CD4-positive, alpha-beta T cell treated with Interleukin-12 subunit alpha and Interleukin-12 subunit beta, for 1 hour (primary cell): ENCODE results near the gene TXNDC5.
"Not testable (repeated sequence)": the region's sequence is repeated elsewhere in the genome, so short reads cannot be mapped to it uniquely, and the experiment has no call there.

ENCODE experiments used
- DNase-seq: peaks from one replicate; pipeline ENCODE4 v3.0.0-alpha.2; 2020

TXNDC5 gene

GRCh38 chr6:7894262-7895124 is 16.1 kb downstream of the TXNDC5 start:
- no peak for DNase-seq

- DNase-seq: no peak
Observed at GRCh38 chr6:7893342-7893741, 17.2 kb downstream of the TXNDC5 start.

- DNase-seq: not testable (repeated sequence)
Observed at GRCh38 chr6:7892367-7892766, 18.2 kb downstream of the TXNDC5 start.

- DNase-seq: no peak
Observed at GRCh38 chr6:7891078-7891872, 19.3 kb downstream of the TXNDC5 start.

GRCh38 chr6:7888587-7889357 is 21.8 kb downstream of the TXNDC5 start:
- no peak for DNase-seq

- DNase-seq: no peak
Observed at GRCh38 chr6:7887278-7887991, 23.2 kb downstream of the TXNDC5 start.

- DNase-seq: no peak
Observed at GRCh38 chr6:7886132-7886531, 24.5 kb downstream of the TXNDC5 start.

GRCh38 chr6:7883381-7883780 is 27.2 kb downstream of the TXNDC5 start:
- no peak for DNase-seq

GRCh38 chr6:7882505-7883257 is 27.9 kb downstream of the TXNDC5 start:
- no peak for DNase-seq

- DNase-seq: no peak
Observed at GRCh38 chr6:7881765-7882500, 28.7 kb downstream of the TXNDC5 start.

GRCh38 chr6:7880718-7881107 is 29.9 kb downstream of the TXNDC5 start:
- no peak for DNase-seq

- DNase-seq: no peak
Observed at GRCh38 chr6:7879980-7880717, 30.4 kb downstream of the TXNDC5 start.

GRCh38 chr6:7879579-7879978 is 31.0 kb downstream of the TXNDC5 start:
- no peak for DNase-seq

GRCh38 chr6:7879043-7879442 is 31.5 kb downstream of the TXNDC5 start:
- no peak for DNase-seq

- DNase-seq: no peak
Observed at GRCh38 chr6:7878401-7878964, 32.1 kb downstream of the TXNDC5 start.

GRCh38 chr6:7868926-7869325 is 41.7 kb downstream of the TXNDC5 start:
- no peak for DNase-seq

GRCh38 chr6:7866526-7866925 is 44.1 kb downstream of the TXNDC5 start:
- DNase-seq: no peak

GRCh38 chr6:7865781-7866180 is 44.8 kb downstream of the TXNDC5 start:
- DNase-seq: no peak

- no peak for DNase-seq
Observed at GRCh38 chr6:7859591-7859990, 51.0 kb downstream of the TXNDC5 start.

GRCh38 chr6:7851780-7852179 is 58.8 kb downstream of the TXNDC5 start:
- no peak for DNase-seq
